Tibial nerve (tissue), 4 donors: Measurements from ENCODE around the gene COL6A5. TPM values are rescaled to one million over a fixed set of nuclear protein-coding genes. Genes with fewer than 3 reads are reported as not detected.

Experiments used
- DNase-seq, 2 donors: peaks; one replicate each; pipeline ENCODE4 v3.0.0-alpha.2; 2019; ENCODE audit warnings: low spot score in 2 of 2
- H3K27ac ChIP-seq, 4 donors: fragments of 200-600 bp; sonication (generic) in 3 of 4; one replicate each; pipeline ENCODE4 v1.5.1; 2017 to 2019; ENCODE audit warnings: mild to moderate bottlenecking in 1 of 4
- H3K27me3 ChIP-seq, 2 donors: fragments of 200-600 bp; sonication (generic) in 1 of 2; one replicate each; pipeline versions ENCODE4 v1.5.1 to v1.6.0; 2017 to 2019
- H3K36me3 ChIP-seq, 3 donors: fragments of 200-600 bp; sonication (generic); one replicate each; pipeline ENCODE4 v1.5.1; 2018 to 2019
- H3K4me1 ChIP-seq, 4 donors: fragments of 200-600 bp; sonication (generic) in 3 of 4; one replicate each; pipeline ENCODE4 v1.5.1; 2017 to 2019
- H3K4me3 ChIP-seq, 4 donors: fragments of 200-600 bp; sonication (generic) in 3 of 4; one replicate each; pipeline ENCODE4 v1.5.1; 2017 to 2019; ENCODE audit warnings: mild to moderate bottlenecking in 1 of 4, moderate library complexity in 1 of 4
- H3K9me3 ChIP-seq, 4 donors: fragments of 200-600 bp; sonication (generic) in 3 of 4; one replicate each; pipeline ENCODE4 v1.5.1; 2017 to 2019
- EP300 ChIP-seq, 2 donors: sonication (generic); formaldehyde crosslinking; IDR thresholded peaks; one replicate each; pipeline ENCODE4 v1.6.1; 2017; ENCODE audit warnings: antibody characterized with exemption in 2 of 2, mild to moderate bottlenecking in 1 of 2
- POLR2A ChIP-seq, 2 donors: fragments of 450-650 bp; IDR thresholded peaks; one replicate each; pipeline ENCODE4 v1.6.1; 2017; ENCODE audit warnings: antibody characterized with exemption in 2 of 2, mild to moderate bottlenecking in 2 of 2, moderate library complexity in 2 of 2
- WGBS, 2 donors: methylation state at CpG; one replicate each; pipeline ENCODE4 v1.1.5; 2018; 5-methylcytosine and 5-hydroxymethylcytosine counted together
- total RNA-seq, 4 donors: library from RNA; depleted of rRNA; stranded (reverse); fragments of >200 nt; gene quantifications; one replicate each; pipeline ENCODE4 v1.1.0, GENCODE V29; 2016
- TF ChIP-seq, protein P1 (sequence below), 5 experiments: fragments of 200-600 bp in 3 of 5; fragments of 450-650 bp in 2 of 5; sonication (generic) in 3 of 5; IDR thresholded peaks; one replicate each; pipeline ENCODE4 v1.5.1; 2016 to 2019; ENCODE audit warnings: antibody characterized with exemption in 5 of 5, mild to moderate bottlenecking in 3 of 5, moderate library complexity in 2 of 5

Gene COL6A5
- total RNA-seq, 4 donors from 2014 or later = not detected

DNA sequence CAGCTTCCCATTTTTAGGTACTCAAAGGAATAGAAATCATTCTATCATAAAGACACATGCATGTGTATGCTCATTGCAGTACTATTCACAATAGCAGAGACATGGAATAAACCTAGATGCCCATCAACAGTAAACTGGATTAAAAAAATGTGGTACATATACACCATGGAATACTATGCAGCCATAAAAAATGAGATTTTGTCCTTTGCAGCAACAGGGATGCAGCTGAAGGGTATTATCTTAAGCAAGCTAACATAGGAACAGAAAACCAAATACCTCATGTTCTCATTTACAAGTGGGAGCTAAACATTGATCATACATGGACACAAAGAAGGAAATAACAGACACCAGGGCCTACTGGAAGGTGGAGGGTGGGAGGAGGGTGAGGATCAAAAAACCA, 33.1 kb upstream of the COL6A5 start:
- Histone ChIP-seq H3K27ac (no peak overlapping the region), H3K9me3 (no peaks in the 10 kb centered on the region), H3K4me3 (no peak overlapping the region), H3K36me3 (no peaks in the 10 kb centered on the region), H3K4me1 (no peaks in the 10 kb centered on the region), H3K27me3 (no peaks in the 10 kb centered on the region)
- no peak for DNase-seq
- TF ChIP-seq POLR2A (IDR thresholded peaks at IDR 0.05) (no peak), EP300 (IDR thresholded peaks at IDR 0.05) (no peak)
- TF ChIP-seq, protein P1, sequence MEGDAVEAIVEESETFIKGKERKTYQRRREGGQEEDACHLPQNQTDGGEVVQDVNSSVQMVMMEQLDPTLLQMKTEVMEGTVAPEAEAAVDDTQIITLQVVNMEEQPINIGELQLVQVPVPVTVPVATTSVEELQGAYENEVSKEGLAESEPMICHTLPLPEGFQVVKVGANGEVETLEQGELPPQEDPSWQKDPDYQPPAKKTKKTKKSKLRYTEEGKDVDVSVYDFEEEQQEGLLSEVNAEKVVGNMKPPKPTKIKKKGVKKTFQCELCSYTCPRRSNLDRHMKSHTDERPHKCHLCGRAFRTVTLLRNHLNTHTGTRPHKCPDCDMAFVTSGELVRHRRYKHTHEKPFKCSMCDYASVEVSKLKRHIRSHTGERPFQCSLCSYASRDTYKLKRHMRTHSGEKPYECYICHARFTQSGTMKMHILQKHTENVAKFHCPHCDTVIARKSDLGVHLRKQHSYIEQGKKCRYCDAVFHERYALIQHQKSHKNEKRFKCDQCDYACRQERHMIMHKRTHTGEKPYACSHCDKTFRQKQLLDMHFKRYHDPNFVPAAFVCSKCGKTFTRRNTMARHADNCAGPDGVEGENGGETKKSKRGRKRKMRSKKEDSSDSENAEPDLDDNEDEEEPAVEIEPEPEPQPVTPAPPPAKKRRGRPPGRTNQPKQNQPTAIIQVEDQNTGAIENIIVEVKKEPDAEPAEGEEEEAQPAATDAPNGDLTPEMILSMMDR (IDR thresholded peaks at IDR 0.05) = no peak

DNA sequence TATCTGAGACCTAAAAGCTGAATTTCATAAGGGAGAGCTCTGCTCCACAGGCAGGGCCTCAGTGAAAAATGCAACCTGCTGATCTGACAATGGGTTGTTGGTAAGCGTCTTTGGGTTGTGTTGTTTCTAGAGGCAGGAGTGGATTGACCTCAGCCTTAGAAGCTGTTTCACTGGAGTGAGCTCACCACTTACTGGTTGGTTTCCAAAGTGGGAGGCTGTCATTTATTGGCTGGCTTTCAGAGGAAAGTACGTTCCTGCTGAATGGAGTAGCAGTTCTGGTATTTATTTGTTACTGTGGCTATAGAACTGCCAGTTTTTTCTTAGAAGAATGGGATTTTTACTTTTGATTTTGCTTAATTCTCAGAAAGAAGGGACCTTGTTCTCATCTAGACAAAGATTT, 29.3 kb upstream of the COL6A5 start:
- DNase-seq = no peak
- no peaks in the 10 kb centered on the region for H3K4me1 ChIP-seq
- no peak overlapping the region for H3K27ac ChIP-seq
- no peak overlapping the region for H3K4me3 ChIP-seq
- H3K27me3 ChIP-seq = no peaks in the 10 kb centered on the region
- no peaks in the 10 kb centered on the region for H3K36me3 ChIP-seq
- 39 to 45% methylated on average over 2 of the region's 2 CpGs for WGBS, 2 donors
- TF ChIP-seq EP300 (IDR thresholded peaks at IDR 0.05) (no peak), POLR2A (IDR thresholded peaks at IDR 0.05) (no peak)
- TF ChIP-seq, protein P1 (IDR thresholded peaks at IDR 0.05) = no peak
- H3K9me3 ChIP-seq = peaks cover 0 to 4% (median under 1%) of the 10 kb centered on the region in 4 donors

DNA sequence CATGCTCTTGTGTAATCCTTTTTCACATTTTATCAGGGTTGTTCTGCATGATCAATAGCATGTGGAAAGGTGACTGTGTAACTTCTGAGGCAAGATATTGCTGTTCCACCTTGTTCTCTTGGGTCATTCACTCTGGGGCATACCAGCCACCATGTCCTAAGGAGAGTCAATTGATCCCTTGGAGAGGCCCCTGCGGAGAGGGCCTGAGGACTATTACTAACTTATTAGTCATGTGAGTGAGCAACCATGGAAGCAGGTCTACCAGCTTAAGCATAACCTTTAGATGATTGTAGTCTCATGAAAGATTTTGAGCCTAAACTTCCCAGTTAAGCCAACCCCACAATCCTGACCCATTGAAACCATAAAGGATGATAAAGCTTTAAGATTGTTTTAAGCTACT, 22.0 kb upstream of the COL6A5 start:
- no peak for DNase-seq
- Histone ChIP-seq H3K27ac (no peak overlapping the region), H3K4me1 (no peaks in the 10 kb centered on the region), H3K36me3 (no peaks in the 10 kb centered on the region), H3K27me3 (no peaks in the 10 kb centered on the region), H3K4me3 (no peak overlapping the region), H3K9me3 (peaks cover 0 to 15% (median 5%) of the 10 kb centered on the region in 4 donors)
- WGBS, 2 donors = 81 to 92% methylated on average over 1 of the region's 1 CpG
- TF ChIP-seq EP300 (IDR thresholded peaks at IDR 0.05) = no peak
- TF ChIP-seq, protein P1 (IDR thresholded peaks at IDR 0.05) = no peak
- no peak for TF ChIP-seq POLR2A (IDR thresholded peaks at IDR 0.05)

DNA sequence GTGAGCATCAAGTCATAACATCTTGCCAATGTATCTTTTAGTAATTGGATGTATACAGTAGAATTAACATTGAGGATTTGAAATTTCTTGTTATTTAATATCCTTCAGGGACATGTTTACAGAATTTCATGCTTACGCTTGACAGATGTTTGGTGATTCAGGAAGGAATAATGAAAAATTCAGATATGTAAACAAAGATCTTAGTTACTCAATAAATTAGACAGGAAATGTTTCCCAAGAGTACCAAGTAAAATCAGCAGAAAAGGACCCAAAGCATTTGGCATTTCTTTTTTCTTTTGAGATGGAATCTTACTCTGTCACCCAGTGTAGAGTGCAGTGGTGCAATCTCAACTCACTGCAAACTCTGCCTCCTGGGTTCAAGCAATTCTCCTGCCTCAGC, 4.7 kb upstream of the COL6A5 start:
- peaks cover 0 to 32% (median 4%) of the 10 kb centered on the region in 4 donors for H3K9me3 ChIP-seq
- peaks cover 0 to 5% (median 0%) of the 10 kb centered on the region in 4 donors for H3K4me1 ChIP-seq
- H3K27ac ChIP-seq = no peak overlapping the region
- 70 to 76% methylated on average over 1 of the region's 1 CpG for WGBS, 2 donors
- H3K4me3 ChIP-seq = no peak overlapping the region
- DNase-seq = no peak
- TF ChIP-seq, protein P1 (IDR thresholded peaks at IDR 0.05) = no peak
- no peak for TF ChIP-seq POLR2A (IDR thresholded peaks at IDR 0.05)
- TF ChIP-seq EP300 (IDR thresholded peaks at IDR 0.05) = no peak
- peaks cover 0 to 10% of the 10 kb centered on the region in 2 donors for H3K27me3 ChIP-seq
- no peaks in the 10 kb centered on the region for H3K36me3 ChIP-seq

DNA sequence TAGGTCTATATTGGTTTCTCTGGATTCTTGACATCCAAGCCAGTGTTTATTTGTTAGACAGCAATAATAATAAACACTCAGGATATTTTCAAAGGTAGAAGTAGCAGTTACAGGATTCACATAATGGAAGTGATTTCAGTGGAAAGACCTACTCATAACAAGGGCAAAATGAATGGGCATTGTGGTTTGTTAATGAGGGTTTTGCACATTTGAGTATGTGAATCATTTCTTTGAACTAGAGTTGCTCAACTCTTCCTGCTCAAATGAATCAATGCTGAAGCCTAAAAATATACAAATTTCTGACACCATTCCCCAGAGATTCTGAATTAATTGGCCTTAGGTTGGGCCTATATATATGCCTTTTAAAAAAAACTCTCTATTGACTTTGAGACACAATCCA, 4.1 kb upstream of the COL6A5 start:
- no peak for TF ChIP-seq EP300 (IDR thresholded peaks at IDR 0.05)
- no peak for TF ChIP-seq POLR2A (IDR thresholded peaks at IDR 0.05)
- TF ChIP-seq, protein P1 (IDR thresholded peaks at IDR 0.05) = no peak
- no peak overlapping the region for H3K4me3 ChIP-seq
- H3K4me1 ChIP-seq = peaks cover 0 to 8% (median 0%) of the 10 kb centered on the region in 4 donors
- peaks cover 0 to 27% (median 4%) of the 10 kb centered on the region in 4 donors for H3K9me3 ChIP-seq
- no peaks in the 10 kb centered on the region for H3K36me3 ChIP-seq
- H3K27me3 ChIP-seq = peaks cover 0 to 16% of the 10 kb centered on the region in 2 donors
- no peak overlapping the region for H3K27ac ChIP-seq
- no peak for DNase-seq
